ENCODE data around the gene GNPDA1.
"Not testable (repeated sequence)": the region's sequence is repeated elsewhere in the genome, so short reads cannot be mapped to it uniquely, and the experiment has no call there.

GNPDA1 gene

GRCh38 chr5:142012792-142013388 lies at the start of gene GNPDA1:
GNPDA1 (minus strand) TSS chr5:142013027; CDS start chr5:142012035, 992 bp downstream.
- no peak for DNase-seq

- no peak for DNase-seq
Observed at GRCh38 chr5:142059304-142059940, 46.6 kb upstream of the GNPDA1 start.

- no peak for DNase-seq
Observed at GRCh38 chr5:142057697-142058056, 44.9 kb upstream of the GNPDA1 start.

- DNase-seq, result no peak
Observed at GRCh38 chr5:142056816-142057696, 44.2 kb upstream of the GNPDA1 start.

- no peak for DNase-seq
Observed at GRCh38 chr5:142055301-142055700, 42.5 kb upstream of the GNPDA1 start.

- DNase-seq, result no peak
Observed at GRCh38 chr5:142053426-142054151, 40.8 kb upstream of the GNPDA1 start.

GRCh38 chr5:142052026-142052425 lies 39.2 kb upstream of the GNPDA1 start:
- DNase-seq, result not testable (repeated sequence)

- DNase-seq, result no peak
Observed at GRCh38 chr5:142048272-142048671, 35.4 kb upstream of the GNPDA1 start.

GRCh38 chr5:142046191-142046590 lies 33.4 kb upstream of the GNPDA1 start:
- DNase-seq, result no peak

GRCh38 chr5:142040881-142041280 lies 28.1 kb upstream of the GNPDA1 start:
- not testable (repeated sequence) for DNase-seq

GRCh38 chr5:142040285-142040684 lies 27.5 kb upstream of the GNPDA1 start:
- DNase-seq, result no peak

GRCh38 chr5:142038735-142039134 lies 25.9 kb upstream of the GNPDA1 start:
- DNase-seq, result no peak

GRCh38 chr5:142037599-142037998 lies 24.8 kb upstream of the GNPDA1 start:
- DNase-seq, result not testable (repeated sequence)

GRCh38 chr5:142036918-142037317 lies 24.1 kb upstream of the GNPDA1 start:
- no peak for DNase-seq

GRCh38 chr5:142034994-142035393 lies 22.2 kb upstream of the GNPDA1 start:
- DNase-seq, result no peak

GRCh38 chr5:142033632-142034567 lies 21.1 kb upstream of the GNPDA1 start:
- DNase-seq, result not testable (repeated sequence)

GRCh38 chr5:142032747-142033631 lies 20.2 kb upstream of the GNPDA1 start:
- no peak for DNase-seq

- DNase-seq, result no peak
Observed at GRCh38 chr5:142032150-142032549, 19.3 kb upstream of the GNPDA1 start.

GRCh38 chr5:142025637-142026036 lies 12.8 kb upstream of the GNPDA1 start:
- no peak for DNase-seq

GRCh38 chr5:142024771-142025304 lies 12.0 kb upstream of the GNPDA1 start:
- no peak for DNase-seq

- DNase-seq, result no peak
Observed at GRCh38 chr5:142023836-142024235, 11.0 kb upstream of the GNPDA1 start.
